Ecto neural progenitor cell (in vitro differentiated cells): ENCODE data around the gene ZBTB33.

ENCODE experiments used
- DNase-seq: peaks from one replicate; pipeline ENCODE4 v3.0.0-alpha.2; 2018; ENCODE audit warnings: low spot score

The ZBTB33 gene

GRCh38 chrX:120305531-120306141 lies 55.0 kb downstream of the ZBTB33 start:
- DNase-seq, result no peak

- no peak for DNase-seq
Observed at GRCh38 chrX:120306630-120307029, 56.0 kb downstream of the ZBTB33 start.
